ENCODE data around the gene WSCD2. TPM values are rescaled to one million over a fixed set of nuclear protein-coding genes. Genes with fewer than 3 reads are reported as not detected.

WSCD2 gene
- total and polyA plus RNA-seq, 2 donors (not counting 1 experiment from before 2014, with no cell fraction given): 1.1 to 5.9 TPM

DNA sequence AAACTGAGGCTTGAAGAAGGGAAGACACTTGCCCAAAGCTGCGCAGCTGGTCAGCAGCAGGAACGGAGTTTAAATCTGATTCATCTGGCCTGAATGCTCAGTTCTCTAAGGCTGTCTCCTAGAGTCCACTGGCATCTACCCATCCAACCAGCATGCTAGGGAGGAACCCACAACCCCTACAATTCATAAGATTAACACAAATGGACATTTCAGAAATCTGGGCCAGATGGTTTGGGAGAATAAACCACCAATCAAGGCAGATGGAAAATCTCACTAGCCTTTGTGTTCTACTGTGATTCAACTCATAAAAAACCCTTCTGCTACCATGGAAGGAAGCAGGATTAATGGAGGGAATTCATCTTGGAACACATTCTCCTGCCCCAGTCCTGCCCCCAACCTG is 67.8 kb downstream of the WSCD2 start:
- 100% methylated on average over 1 of the region's 2 CpGs for WGBS (ENCODE audit: insufficient coverage)
- H3K27me3 ChIP-seq (replicated peaks in 1 of 4; ENCODE audit: control extremely low read depth in 1 of 4, control insufficient read depth in 3 of 4, insufficient read depth in 4 of 4, low read length in 3 of 4): no peaks in the 10 kb centered on the region
- H3K4me3 Mint-ChIP-seq: no peak overlapping the region
- DNase-seq (no peak), ATAC-seq (ENCODE audit: low read depth) (no peak)
- H3K27me3 Mint-ChIP-seq: peaks cover 7% of the 10 kb centered on the region
- POLR2A ChIA-PET: no interaction called here
- H3K36me3 ChIP-seq (replicated peaks in 1 of 2; ENCODE audit: control extremely low read depth in 1 of 2, control insufficient read depth in 1 of 2, extremely low read depth in 1 of 2, insufficient read depth in 2 of 2, low read length in 1 of 2): no peaks in the 10 kb centered on the region
- H3K27ac ChIP-seq (ENCODE audit: low read length in 2 of 2): no peak overlapping the region
- CTCF ChIA-PET: interaction anchor here (1.2 kb wide), 1 partner anchor 99 kb away, joined by 3 read pairs; no protein-coding TSS in a partner anchor
- H3K4me1 Mint-ChIP-seq: peaks cover 4% of the 10 kb centered on the region
- TF ChIP-seq, protein P1, sequence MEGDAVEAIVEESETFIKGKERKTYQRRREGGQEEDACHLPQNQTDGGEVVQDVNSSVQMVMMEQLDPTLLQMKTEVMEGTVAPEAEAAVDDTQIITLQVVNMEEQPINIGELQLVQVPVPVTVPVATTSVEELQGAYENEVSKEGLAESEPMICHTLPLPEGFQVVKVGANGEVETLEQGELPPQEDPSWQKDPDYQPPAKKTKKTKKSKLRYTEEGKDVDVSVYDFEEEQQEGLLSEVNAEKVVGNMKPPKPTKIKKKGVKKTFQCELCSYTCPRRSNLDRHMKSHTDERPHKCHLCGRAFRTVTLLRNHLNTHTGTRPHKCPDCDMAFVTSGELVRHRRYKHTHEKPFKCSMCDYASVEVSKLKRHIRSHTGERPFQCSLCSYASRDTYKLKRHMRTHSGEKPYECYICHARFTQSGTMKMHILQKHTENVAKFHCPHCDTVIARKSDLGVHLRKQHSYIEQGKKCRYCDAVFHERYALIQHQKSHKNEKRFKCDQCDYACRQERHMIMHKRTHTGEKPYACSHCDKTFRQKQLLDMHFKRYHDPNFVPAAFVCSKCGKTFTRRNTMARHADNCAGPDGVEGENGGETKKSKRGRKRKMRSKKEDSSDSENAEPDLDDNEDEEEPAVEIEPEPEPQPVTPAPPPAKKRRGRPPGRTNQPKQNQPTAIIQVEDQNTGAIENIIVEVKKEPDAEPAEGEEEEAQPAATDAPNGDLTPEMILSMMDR (IDR thresholded peaks at IDR 0.05): no peak
- no peak for TF ChIP-seq EZH2 (IDR thresholded peaks at IDR 0.05; ENCODE audit: borderline replicate concordance, insufficient read depth, low read depth, low read length, poor library complexity, severe bottlenecking)
- no peak overlapping the region for H3K27ac Mint-ChIP-seq
- no peak overlapping the region for H3K4me3 ChIP-seq (ENCODE audit: control extremely low read depth in 1 of 5, extremely low read depth in 1 of 5, insufficient read depth in 1 of 5, low read depth in 2 of 5, low read length in 4 of 5)
- H2AFZ ChIP-seq (ENCODE audit: insufficient read depth, low read depth, low read length, poor library complexity, severe bottlenecking): no peak overlapping the region
- no peaks in the 10 kb centered on the region for H3K9me3 ChIP-seq (ENCODE audit: control extremely low read depth in 1 of 3, control insufficient read depth in 2 of 3, insufficient read depth in 1 of 3, low read length in 2 of 3)
- H3K4me1 ChIP-seq (ENCODE audit: control insufficient read depth in 2 of 2, insufficient read depth in 2 of 2, low read length in 2 of 2): peaks cover 0 to 3% of the 10 kb centered on the region in 2 donors
- no peak overlapping the region for H3K4me2 ChIP-seq (replicated peaks; ENCODE audit: low read depth, low read length, poor library complexity, severe bottlenecking)
- no peaks in the 10 kb centered on the region for H4K20me1 ChIP-seq (ENCODE audit: control insufficient read depth, insufficient read depth, low read length, poor library complexity, severe bottlenecking)
- H3K9me3 Mint-ChIP-seq (ENCODE audit: insufficient read depth): no peaks in the 10 kb centered on the region
- H3K9ac ChIP-seq (ENCODE audit: low read length): no peak overlapping the region
- H3K79me2 ChIP-seq (ENCODE audit: control insufficient read depth, insufficient read depth, low read length): no peaks in the 10 kb centered on the region
- intact Hi-C loops (cut with micrococcal nuclease): no loop called here

DNA sequence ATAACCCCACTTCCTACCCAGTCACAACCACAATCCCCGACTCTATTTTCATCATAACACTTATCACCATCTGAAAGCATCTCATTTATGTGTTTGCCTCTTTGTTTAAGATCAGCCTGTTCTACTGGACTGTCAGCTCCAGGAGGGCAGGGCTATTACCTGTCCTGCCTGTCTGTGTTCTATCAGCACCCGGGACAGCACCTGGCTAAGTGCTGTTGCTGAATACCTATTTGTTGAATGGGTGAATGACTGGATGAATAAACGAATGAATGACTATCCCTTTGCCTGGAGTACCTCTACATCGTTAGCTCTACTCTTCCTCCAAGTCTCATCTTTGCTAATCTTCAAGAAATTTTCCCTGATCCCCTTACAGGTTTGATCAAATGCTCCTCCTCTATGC is 69.0 kb downstream of the WSCD2 start:
- intact Hi-C loops (cut with micrococcal nuclease): no loop called here
- TF ChIP-seq EZH2 (IDR thresholded peaks at IDR 0.05; ENCODE audit: borderline replicate concordance, insufficient read depth, low read depth, low read length, poor library complexity, severe bottlenecking): no peak
- TF ChIP-seq, protein P1 (IDR thresholded peaks at IDR 0.05): no peak
- ChIA-PET POLR2A (no interaction called here), CTCF (no interaction called here)
- no peak overlapping the region for H3K4me3 Mint-ChIP-seq
- no peak overlapping the region for H3K4me2 ChIP-seq (replicated peaks; ENCODE audit: low read depth, low read length, poor library complexity, severe bottlenecking)
- WGBS (ENCODE audit: insufficient coverage): no CpG with 5 or more reads among the region's 4 CpGs
- H3K4me3 ChIP-seq (ENCODE audit: control extremely low read depth in 1 of 5, extremely low read depth in 1 of 5, insufficient read depth in 1 of 5, low read depth in 2 of 5, low read length in 4 of 5): no peak overlapping the region
- H2AFZ ChIP-seq (ENCODE audit: insufficient read depth, low read depth, low read length, poor library complexity, severe bottlenecking): no peak overlapping the region
- H3K9me3 ChIP-seq (ENCODE audit: control extremely low read depth in 1 of 3, control insufficient read depth in 2 of 3, insufficient read depth in 1 of 3, low read length in 2 of 3): no peaks in the 10 kb centered on the region
- DNase-seq (no peak), ATAC-seq (ENCODE audit: low read depth) (no peak)
- no peak overlapping the region for H3K27ac ChIP-seq (ENCODE audit: low read length in 2 of 2)
- H3K27me3 ChIP-seq (replicated peaks in 1 of 4; ENCODE audit: control extremely low read depth in 1 of 4, control insufficient read depth in 3 of 4, insufficient read depth in 4 of 4, low read length in 3 of 4): peaks cover 0 to 3% (median 0%) of the 10 kb centered on the region in 4 experiments
- H4K20me1 ChIP-seq (ENCODE audit: control insufficient read depth, insufficient read depth, low read length, poor library complexity, severe bottlenecking): no peaks in the 10 kb centered on the region
- H3K27ac Mint-ChIP-seq: no peak overlapping the region
- H3K36me3 ChIP-seq (replicated peaks in 1 of 2; ENCODE audit: control extremely low read depth in 1 of 2, control insufficient read depth in 1 of 2, extremely low read depth in 1 of 2, insufficient read depth in 2 of 2, low read length in 1 of 2): no peaks in the 10 kb centered on the region
- H3K4me1 ChIP-seq (ENCODE audit: control insufficient read depth in 2 of 2, insufficient read depth in 2 of 2, low read length in 2 of 2): peaks cover 0 to 3% of the 10 kb centered on the region in 2 donors
- H3K4me1 Mint-ChIP-seq: peaks cover 4% of the 10 kb centered on the region
- no peaks in the 10 kb centered on the region for H3K9me3 Mint-ChIP-seq (ENCODE audit: insufficient read depth)
- H3K79me2 ChIP-seq (ENCODE audit: control insufficient read depth, insufficient read depth, low read length): no peaks in the 10 kb centered on the region
- H3K9ac ChIP-seq (ENCODE audit: low read length): no peak overlapping the region
- H3K27me3 Mint-ChIP-seq: peaks cover 7% of the 10 kb centered on the region
